Calu3 (cell line): ENCODE data around the gene HACD3. TPM values are rescaled to one million over a fixed set of nuclear protein-coding genes. Genes with fewer than 3 reads are reported as not detected.

Experiments
- BruUV-seq: library from RNA; stranded (reverse); fragments of 400-500 nt; replicated peaks from 2 replicates; lab custom pipeline; 2021; lab: Mats Ljungman, UMichigan
- CTCF ChIA-PET: fragments of 300-600 bp; sonication (Branson Sonifier 250); formaldehyde crosslinking; loops from one replicate; lab custom pipeline; 2022; ENCODE audit warnings: antibody characterized with exemption; lab: Charles Lee
- DNase-seq: peaks from one replicate; pipeline ENCODE4 v3.0.0; 2022
- H3K27ac Mint-ChIP-seq: one replicate; pipeline ENCODE4 v1.8.0; 2022; ENCODE audit warnings: mixed read lengths; ENCODE audit not compliant: unreplicated experiment
- H3K27me3 Mint-ChIP-seq: one replicate; pipeline ENCODE4 v1.8.0; 2022; ENCODE audit warnings: mixed read lengths; ENCODE audit not compliant: unreplicated experiment
- H3K36me3 Mint-ChIP-seq: one replicate; pipeline ENCODE4 v1.8.0; 2022; ENCODE audit warnings: mild to moderate bottlenecking, moderate library complexity, mixed read lengths; ENCODE audit not compliant: insufficient read depth, unreplicated experiment
- H3K4me1 Mint-ChIP-seq: one replicate; pipeline ENCODE4 v1.8.0; 2022; ENCODE audit warnings: mild to moderate bottlenecking, low read depth, mixed read lengths; ENCODE audit not compliant: unreplicated experiment
- H3K4me3 Mint-ChIP-seq: one replicate; pipeline ENCODE4 v1.8.0; 2022; ENCODE audit warnings: mild to moderate bottlenecking, low read depth, moderate library complexity, mixed read lengths; ENCODE audit not compliant: unreplicated experiment
- H3K9me3 Mint-ChIP-seq: one replicate; pipeline ENCODE4 v1.8.0; 2022; ENCODE audit warnings: low read depth, mixed read lengths; ENCODE audit not compliant: unreplicated experiment
- CTCF ChIP-seq: fragments of 200-600 bp; IDR thresholded peaks from one replicate; pipeline ENCODE4 v1.8.0; 2022; ENCODE audit warnings: antibody characterized with exemption; ENCODE audit not compliant: unreplicated experiment
- intact Hi-C: fragments of 100-400 bp; cut with micrococcal nuclease; formaldehyde crosslinking; loops from one replicate; pipeline ENCODE4 v1.10.0; 2022; ENCODE audit not compliant: unreplicated experiment
- total RNA-seq: library from RNA; stranded (reverse); gene quantifications from 2 replicates; pipeline ENCODE4 v1.2.3, GENCODE V29; 2022

Gene HACD3
- total RNA-seq, 1 experiment from 2014 or later: 135 TPM

- Mint-ChIP-seq H3K4me3 (no peak overlapping the region), H3K27ac (no peak overlapping the region), H3K36me3 (peaks cover 40% of the 10 kb centered on the region), H3K4me1 (peaks cover 17% of the 10 kb centered on the region), H3K27me3 (no peaks in the 10 kb centered on the region), H3K9me3 (no peaks in the 10 kb centered on the region)
- intact Hi-C loops: no loop called here
- no TSS peak for BruUV-seq
- CTCF ChIA-PET: interaction anchor here (0.6 to 1.1 kb wide), 3 partner anchors 74 to 1377 kb away, joined by 3 to 7 read pairs (median 4); no protein-coding TSS in a partner anchor
- no peak for DNase-seq
- TF ChIP-seq CTCF: no peak
These were observed 28.1 kb downstream of the HACD3 start for GRCh38 chr15:65558336-65558735.

GRCh38 chr15:65558997-65559760 lies 28.9 kb downstream of the HACD3 start:
- BruUV-seq: no TSS peak
- no peak for TF ChIP-seq CTCF
- H3K9me3 Mint-ChIP-seq: no peaks in the 10 kb centered on the region
- intact Hi-C loops: no loop called here
- peaks cover 17% of the 10 kb centered on the region for H3K4me1 Mint-ChIP-seq
- H3K36me3 Mint-ChIP-seq: peaks cover 32% of the 10 kb centered on the region
- H3K4me3 Mint-ChIP-seq: no peak overlapping the region
- H3K27ac Mint-ChIP-seq: no peak overlapping the region
- DNase-seq: no peak
- CTCF ChIA-PET: interaction anchor here (0.6 to 1.1 kb wide), 3 partner anchors 13 to 421 kb away, joined by 3 to 7 read pairs (median 4); no protein-coding TSS in a partner anchor
- H3K27me3 Mint-ChIP-seq: no peaks in the 10 kb centered on the region

- no TSS peak for BruUV-seq
- TF ChIP-seq CTCF: no peak
- CTCF ChIA-PET: no interaction called here
- no peak for DNase-seq
- Mint-ChIP-seq H3K27me3 (no peaks in the 10 kb centered on the region), H3K36me3 (peaks cover 27% of the 10 kb centered on the region), H3K9me3 (no peaks in the 10 kb centered on the region), H3K27ac (no peak overlapping the region), H3K4me3 (no peak overlapping the region), H3K4me1 (peaks cover 17% of the 10 kb centered on the region)
- intact Hi-C loops: no loop called here
These were observed 29.7 kb downstream of the HACD3 start for GRCh38 chr15:65559941-65560340.

- intact Hi-C loops: no loop called here
- H3K36me3 Mint-ChIP-seq: peaks cover 30% of the 10 kb centered on the region
- DNase-seq: no peak
- no TSS peak for BruUV-seq
- peak overlapping the region; percentile 47 for H3K27ac Mint-ChIP-seq
- TF ChIP-seq CTCF: no peak
- peaks cover 17% of the 10 kb centered on the region for H3K4me1 Mint-ChIP-seq
- H3K9me3 Mint-ChIP-seq: no peaks in the 10 kb centered on the region
- no peak overlapping the region for H3K4me3 Mint-ChIP-seq
- no peaks in the 10 kb centered on the region for H3K27me3 Mint-ChIP-seq
- CTCF ChIA-PET: interaction anchor here (0.6 kb wide), 1 partner anchor 44 kb away, joined by 3 read pairs; no protein-coding TSS in a partner anchor
These were observed 31.7 kb downstream of the HACD3 start for GRCh38 chr15:65561934-65562333.
